IMR-90 (cell line): ENCODE results near the gene RASAL1.

Experiments used
- BHLHE40 ChIP-seq: fragments of 150-350 bp; IDR thresholded peaks from 2 replicates; pipeline ENCODE4 v1.6.1; 2016; ENCODE audit warnings: mild to moderate bottlenecking, low read depth, low read length
- MAZ ChIP-seq: IDR thresholded peaks from 2 replicates; pipeline ENCODE4 v1.6.1; 2012; ENCODE audit warnings: low read depth, mild to moderate bottlenecking, low read length, improper control_type of control experiment, moderate library complexity, borderline replicate concordance
- POLR2A ChIP-seq: IDR thresholded peaks from 2 replicates; pipeline ENCODE4 v1.6.1; 2012; ENCODE audit warnings: mild to moderate bottlenecking, low read depth, low read length
- RAD21 ChIP-seq: IDR thresholded peaks from 2 replicates; pipeline ENCODE4 v1.6.1; 2012; ENCODE audit warnings: low read length, improper control_type of control experiment
- RFX5 ChIP-seq: IDR thresholded peaks from 2 replicates; pipeline ENCODE4 v1.8.0; 2012; ENCODE audit warnings: low read depth, mild to moderate bottlenecking, low read length, moderate library complexity
- TF ChIP-seq, protein P1 (sequence below): conservative IDR thresholded peaks from 2 replicates; pipeline ENCODE4 v1.5.1; 2012; ENCODE audit warnings: mild to moderate bottlenecking, low read depth, low read length, improper control_type of control experiment

DNA sequence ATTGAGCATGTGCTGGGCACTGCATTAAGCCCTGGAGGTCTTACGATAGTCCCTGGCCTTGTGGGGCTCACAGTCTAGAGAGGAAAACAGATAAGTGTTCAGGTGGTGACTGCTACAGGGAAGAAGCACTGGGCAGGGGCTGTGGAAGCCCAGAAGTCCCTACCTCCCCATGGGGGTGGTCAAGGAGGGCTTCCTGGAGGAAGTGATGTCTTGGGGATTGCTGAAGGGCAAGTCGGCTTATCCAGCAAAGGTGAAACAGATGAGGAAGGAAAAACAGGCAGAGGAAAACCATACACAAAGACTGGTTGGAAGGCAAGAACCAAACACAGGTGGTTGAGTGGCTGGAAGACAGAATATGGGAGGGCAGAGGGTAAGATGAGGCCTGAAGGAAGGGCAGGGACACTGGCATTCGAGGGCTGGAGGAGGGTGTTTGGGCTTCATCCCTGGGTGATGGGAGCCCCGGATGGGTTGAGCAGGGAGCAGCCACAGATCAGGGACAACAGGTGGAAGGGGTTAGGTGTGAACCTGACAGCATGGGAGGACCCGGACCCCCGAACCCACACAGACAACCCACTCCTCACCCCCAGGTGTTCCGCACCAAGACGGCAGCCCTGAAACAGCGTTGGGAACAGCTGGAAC, 16.8 kb upstream of the RASAL1 start:
- TF ChIP-seq POLR2A = no peak
- TF ChIP-seq, protein P1, sequence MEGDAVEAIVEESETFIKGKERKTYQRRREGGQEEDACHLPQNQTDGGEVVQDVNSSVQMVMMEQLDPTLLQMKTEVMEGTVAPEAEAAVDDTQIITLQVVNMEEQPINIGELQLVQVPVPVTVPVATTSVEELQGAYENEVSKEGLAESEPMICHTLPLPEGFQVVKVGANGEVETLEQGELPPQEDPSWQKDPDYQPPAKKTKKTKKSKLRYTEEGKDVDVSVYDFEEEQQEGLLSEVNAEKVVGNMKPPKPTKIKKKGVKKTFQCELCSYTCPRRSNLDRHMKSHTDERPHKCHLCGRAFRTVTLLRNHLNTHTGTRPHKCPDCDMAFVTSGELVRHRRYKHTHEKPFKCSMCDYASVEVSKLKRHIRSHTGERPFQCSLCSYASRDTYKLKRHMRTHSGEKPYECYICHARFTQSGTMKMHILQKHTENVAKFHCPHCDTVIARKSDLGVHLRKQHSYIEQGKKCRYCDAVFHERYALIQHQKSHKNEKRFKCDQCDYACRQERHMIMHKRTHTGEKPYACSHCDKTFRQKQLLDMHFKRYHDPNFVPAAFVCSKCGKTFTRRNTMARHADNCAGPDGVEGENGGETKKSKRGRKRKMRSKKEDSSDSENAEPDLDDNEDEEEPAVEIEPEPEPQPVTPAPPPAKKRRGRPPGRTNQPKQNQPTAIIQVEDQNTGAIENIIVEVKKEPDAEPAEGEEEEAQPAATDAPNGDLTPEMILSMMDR = no peak
- TF ChIP-seq RAD21 = no peak
- TF ChIP-seq BHLHE40 = no peak
- no peak for TF ChIP-seq MAZ
- TF ChIP-seq RFX5 = no peak
